ENCODE data around the gene KCNQ2.

GRCh38 chr20:63373996-63374395 lies 98.5 kb downstream of the KCNQ2 start:
- TF ChIP-seq ISL1 (CRISPR knock-in tag; IDR thresholded peaks at IDR 0.05) (no peak), POU6F1 (CRISPR knock-in tag; IDR thresholded peaks at IDR 0.05; ENCODE audit: borderline replicate concordance, low read depth) (no peak), ESRRG (CRISPR knock-in tag; IDR thresholded peaks at IDR 0.05) (no peak), CSRNP3 (CRISPR knock-in tag; IDR thresholded peaks at IDR 0.05) (no peak), ZC3H10 (CRISPR knock-in tag; IDR thresholded peaks at IDR 0.05) (no peak), CSDC2 (CRISPR knock-in tag; IDR thresholded peaks at IDR 0.05) (no peak), PATZ1 (CRISPR knock-in tag; IDR thresholded peaks at IDR 0.05; ENCODE audit: borderline replicate concordance) (no peak), ZFP3 (CRISPR knock-in tag; IDR thresholded peaks at IDR 0.05) (no peak), CREB5 (CRISPR knock-in tag; IDR thresholded peaks at IDR 0.05; ENCODE audit: low read depth) (no peak), TCF4 (CRISPR knock-in tag; IDR thresholded peaks at IDR 0.05; ENCODE audit: borderline replicate concordance) (no peak), TOX (CRISPR knock-in tag; IDR thresholded peaks at IDR 0.05; ENCODE audit: borderline replicate concordance) (no peak)

All from SK-N-SH treated with all-trans-retinoic acid at 6 μM for 48 hours (cell line).